HG03097 (cell line): ENCODE data around the gene SLC4A1AP.

Source experiments
- ATAC-seq: cut with Tn5 transposase; IDR thresholded peaks from one replicate; pipeline ENCODE4 v1.9.1; 2021; ENCODE audit not compliant: unreplicated experiment, low FRiP score

The SLC4A1AP gene

DNA sequence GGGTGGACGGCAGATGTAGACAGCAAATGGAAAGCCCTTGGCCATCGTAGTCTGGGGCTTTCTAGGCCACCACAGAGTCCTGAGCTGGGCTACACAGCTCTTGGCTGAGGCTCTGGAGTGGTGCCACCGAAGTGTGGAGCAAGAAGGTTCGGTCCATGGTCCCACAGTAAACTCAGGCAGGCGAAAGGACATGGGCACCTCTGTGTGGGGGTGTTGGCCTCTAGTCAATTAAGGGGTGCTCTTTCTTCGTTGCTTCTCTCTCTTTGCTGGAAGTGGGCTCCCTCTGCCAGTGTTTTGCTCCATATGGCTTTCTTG is 73.2 kb downstream of the SLC4A1AP start:
- no peak for ATAC-seq

- ATAC-seq: no peak
Measured at GRCh38 chr2:27737676-27738348, 74.1 kb downstream of the SLC4A1AP start.

DNA sequence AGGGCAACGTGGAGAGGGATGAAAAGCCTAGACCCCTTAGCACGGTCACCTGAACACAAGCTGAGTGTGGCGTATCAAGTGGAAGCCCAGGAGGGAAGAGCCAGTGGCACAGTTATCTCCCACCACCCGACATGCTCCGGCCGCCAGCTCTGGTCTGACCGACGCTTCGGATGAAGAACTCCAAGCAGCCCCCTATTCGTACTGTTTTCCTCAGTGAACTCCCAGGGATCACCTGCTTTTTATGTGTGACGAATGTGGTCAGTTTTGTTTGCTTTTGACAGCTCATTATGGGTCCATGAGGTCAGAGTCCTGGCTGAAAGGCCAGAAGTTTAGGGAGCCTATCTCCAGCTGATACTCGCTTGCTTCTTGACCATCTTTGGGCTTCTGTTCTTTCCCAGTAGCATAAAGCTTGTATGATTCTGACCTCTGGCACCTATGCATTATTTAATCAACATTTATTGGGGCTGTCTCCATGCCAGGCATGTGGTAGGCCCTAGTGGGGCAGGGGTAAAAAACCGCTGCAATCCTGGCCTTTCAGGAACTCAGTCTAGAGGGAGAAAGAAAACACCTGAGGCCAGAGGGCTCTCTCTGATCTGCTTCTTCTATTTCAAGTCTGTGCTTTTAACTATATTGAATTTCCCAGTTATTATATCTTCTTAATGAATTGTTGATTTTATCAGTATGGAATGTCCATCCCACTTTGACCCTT is 74.8 kb downstream of the SLC4A1AP start:
- ATAC-seq: no peak

GRCh38 chr2:27739058-27739373 is 75.3 kb downstream of the SLC4A1AP start:
- ATAC-seq: no peak

- ATAC-seq: no peak
Measured at GRCh38 chr2:27741673-27742072, 78.0 kb downstream of the SLC4A1AP start.

GRCh38 chr2:27742571-27742970 is 78.9 kb downstream of the SLC4A1AP start:
- no peak for ATAC-seq
